Colonic mucosa (tissue), 4 donors: ENCODE data around the gene AFF3. TPM values are rescaled to one million over a fixed set of nuclear protein-coding genes. Genes with fewer than 3 reads are reported as not detected.

Experiments
- DNase-seq: peaks from one replicate; pipeline ENCODE4 v3.0.0-alpha.2; 2020
- H3K27ac ChIP-seq: fragments of 200-600 bp; one replicate; pipeline ENCODE4 v1.8.0; 2021
- H3K27me3 ChIP-seq: fragments of 200-600 bp; one replicate; pipeline ENCODE4 v1.8.0; 2021
- H3K36me3 ChIP-seq: fragments of 200-600 bp; one replicate; pipeline ENCODE4 v1.8.0; 2021
- H3K4me1 ChIP-seq: fragments of 200-600 bp; one replicate; pipeline ENCODE4 v1.8.0; 2021; ENCODE audit warnings: mild to moderate bottlenecking
- H3K4me3 ChIP-seq: fragments of 200-600 bp; one replicate; pipeline ENCODE4 v1.8.0; 2021
- H3K9ac ChIP-seq, 2 donors: one replicate each; pipeline ENCODE4 v1.7.0; 2013; ENCODE audit warnings: control low read depth in 2 of 2, low read depth in 2 of 2, low read length in 2 of 2
- H3K9me3 ChIP-seq: fragments of 200-600 bp; one replicate; pipeline ENCODE4 v1.8.0; 2021
- CTCF ChIP-seq: fragments of 200-600 bp; IDR thresholded peaks from one replicate; pipeline ENCODE4 v1.8.0; 2022; ENCODE audit warnings: antibody characterized with exemption, mild to moderate bottlenecking
- intact Hi-C: fragments of 100-400 bp; cut with DNase I; formaldehyde crosslinking; loops from one replicate; pipeline ENCODE4 v1.14.1; 2022
- total RNA-seq, 2 donors: library from RNA; stranded (reverse); fragmentation: NEBNext Ultra II Directional in 1 of 2; extraction: Animal tissue kit (Norgen Biotek cat#: 25700) in 1 of 2; gene quantifications; one replicate each; pipeline ENCODE4 v1.2.1, GENCODE V29; 2021
- donor health status: healthy.
- donor health status: DM: no; HTN: no; CAD: no.
- donor health status: DM: no; HTN: no; CAD: no.

The AFF3 gene
- total RNA-seq, 2 donors from 2014 or later, result 0.86 to 2.6 TPM

GRCh38 chr2:99903981-99904380, 238.4 kb downstream of the AFF3 start:
- Histone ChIP-seq H3K27me3 (no peaks in the 10 kb centered on the region), H3K27ac (no peak overlapping the region), H3K9me3 (no peaks in the 10 kb centered on the region), H3K4me3 (no peak overlapping the region), H3K4me1 (no peaks in the 10 kb centered on the region), H3K9ac (no peak overlapping the region), H3K36me3 (no peaks in the 10 kb centered on the region)
- DNase-seq, result no peak
- no peak for TF ChIP-seq CTCF
- intact Hi-C loops, result no loop called here

- Histone ChIP-seq H3K36me3 (no peaks in the 10 kb centered on the region), H3K9ac (no peak overlapping the region), H3K9me3 (no peaks in the 10 kb centered on the region), H3K27me3 (no peaks in the 10 kb centered on the region), H3K27ac (no peak overlapping the region), H3K4me3 (no peak overlapping the region), H3K4me1 (no peaks in the 10 kb centered on the region)
- TF ChIP-seq CTCF, result no peak
- intact Hi-C loops, result no loop called here
- no peak for DNase-seq
Measured at GRCh38 chr2:99900556-99900955, 241.8 kb downstream of the AFF3 start.

- no peak for TF ChIP-seq CTCF
- intact Hi-C loops, result no loop called here
- H3K27ac ChIP-seq, result no peak overlapping the region
Measured at GRCh38 chr2:99899882-99900281, 242.5 kb downstream of the AFF3 start.

GRCh38 chr2:99899058-99899855, 243.1 kb downstream of the AFF3 start:
- Histone ChIP-seq H3K4me3 (no peak overlapping the region), H3K36me3 (no peaks in the 10 kb centered on the region), H3K9me3 (no peaks in the 10 kb centered on the region), H3K4me1 (no peaks in the 10 kb centered on the region), H3K27ac (no peak overlapping the region), H3K27me3 (no peaks in the 10 kb centered on the region), H3K9ac (no peak overlapping the region)
- DNase-seq, result no peak
- intact Hi-C loops, result no loop called here
- TF ChIP-seq CTCF, result no peak

More at GRCh38 chr2:99899882-99900281, 242.5 kb downstream of the AFF3 start:
- Histone ChIP-seq H3K4me1 (no peaks in the 10 kb centered on the region), H3K27me3 (no peaks in the 10 kb centered on the region), H3K9me3 (no peaks in the 10 kb centered on the region), H3K9ac (no peak overlapping the region), H3K36me3 (no peaks in the 10 kb centered on the region), H3K4me3 (no peak overlapping the region)
- no peak for DNase-seq

- H3K4me1 ChIP-seq, result no peaks in the 10 kb centered on the region
- TF ChIP-seq CTCF, result no peak
- H3K4me3 ChIP-seq, result no peak overlapping the region
- no peak for DNase-seq
- no peaks in the 10 kb centered on the region for H3K9me3 ChIP-seq
- no peak overlapping the region for H3K27ac ChIP-seq
- no peaks in the 10 kb centered on the region for H3K36me3 ChIP-seq
- H3K27me3 ChIP-seq, result no peaks in the 10 kb centered on the region
- H3K9ac ChIP-seq, result no peak overlapping the region
- intact Hi-C loops, result no loop called here
Measured at GRCh38 chr2:99898336-99899048, 243.9 kb downstream of the AFF3 start.
